ENCODE results near the gene PSMA5.
"Not testable (repeated sequence)": the region's sequence is repeated elsewhere in the genome, so short reads cannot be mapped to it uniquely, and the experiment has no call there.

Gene PSMA5

GRCh38 chr1:109427171-109427467 is 871 bp upstream of the PSMA5 start:
- DNase-seq = no peak

- DNase-seq = peak; percentile 49
Observed at GRCh38 chr1:109425391-109426280, 612 bp downstream of the PSMA5 start.

GRCh38 chr1:109423498-109423897 is 2.8 kb downstream of the PSMA5 start:
- no peak for DNase-seq

- DNase-seq = no peak
Observed at GRCh38 chr1:109412551-109412950, 13.7 kb downstream of the PSMA5 start.

- DNase-seq = no peak
Observed at GRCh38 chr1:109404838-109405237, 21.4 kb downstream of the PSMA5 start.

GRCh38 chr1:109402025-109402424 is 24.2 kb downstream of the PSMA5 start:
- no peak for DNase-seq

- no peak for DNase-seq
Observed at GRCh38 chr1:109400035-109400655, 26.1 kb downstream of the PSMA5 start.

GRCh38 chr1:109399326-109399957 is 26.8 kb downstream of the PSMA5 start:
- peak; percentile 72 for DNase-seq

- DNase-seq = no peak
Observed at GRCh38 chr1:109398343-109399225, 27.7 kb downstream of the PSMA5 start.

- peak; percentile 94 for DNase-seq
Observed at GRCh38 chr1:109397581-109398342, 28.5 kb downstream of the PSMA5 start, which contains the start of gene SORT1. TSS of gene SORT1 (minus strand) at chr1:109397918. CDS start at chr1:109397892, 26 bp downstream.

- no peak for DNase-seq
Observed at GRCh38 chr1:109396871-109397580, 29.2 kb downstream of the PSMA5 start.

- DNase-seq = no peak
Observed at GRCh38 chr1:109396513-109396839, 29.8 kb downstream of the PSMA5 start.

GRCh38 chr1:109395602-109396512 is 30.4 kb downstream of the PSMA5 start:
- no peak for DNase-seq

- not testable (repeated sequence) for DNase-seq
Observed at GRCh38 chr1:109395282-109395599, 31.0 kb downstream of the PSMA5 start.

- DNase-seq = no peak
Observed at GRCh38 chr1:109394591-109395281, 31.5 kb downstream of the PSMA5 start.

- no peak for DNase-seq
Observed at GRCh38 chr1:109393617-109394233, 32.5 kb downstream of the PSMA5 start.

- DNase-seq = no peak
Observed at GRCh38 chr1:109392788-109393616, 33.2 kb downstream of the PSMA5 start.

GRCh38 chr1:109392037-109392787 is 34.0 kb downstream of the PSMA5 start:
- DNase-seq = no peak
